ENCODE data around the gene PFKFB1.
A peak's percentile ranks its signal among the peaks of the same experiment; 100 is the strongest.

Gene PFKFB1

DNA sequence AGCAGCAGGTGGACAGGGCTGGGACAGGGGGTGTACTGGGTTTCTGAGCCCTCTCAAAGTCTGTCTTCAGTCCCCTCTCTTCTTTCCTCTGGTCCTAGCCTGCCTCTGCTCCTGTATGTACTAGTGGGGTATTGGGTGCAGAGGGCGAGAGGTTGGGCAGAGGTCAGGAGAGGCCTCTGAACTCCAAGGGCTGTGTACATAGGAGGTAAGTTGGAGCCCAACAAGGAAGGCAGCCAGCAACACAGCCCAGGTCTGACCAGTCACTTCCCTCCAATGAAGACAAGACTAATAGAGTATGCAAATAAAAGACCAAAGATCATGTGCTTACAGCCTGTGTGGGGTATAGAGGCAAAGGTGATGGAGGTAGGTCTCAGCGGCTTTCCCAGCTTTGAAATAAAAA lies at the start of gene PFKFB1:
Gene PFKFB1 (minus strand): TSS at position 90 of the 400 bp plus-strand sequence. CDS start 181 bp downstream, outside the sequence.
- DNase-seq: no peak

DNA sequence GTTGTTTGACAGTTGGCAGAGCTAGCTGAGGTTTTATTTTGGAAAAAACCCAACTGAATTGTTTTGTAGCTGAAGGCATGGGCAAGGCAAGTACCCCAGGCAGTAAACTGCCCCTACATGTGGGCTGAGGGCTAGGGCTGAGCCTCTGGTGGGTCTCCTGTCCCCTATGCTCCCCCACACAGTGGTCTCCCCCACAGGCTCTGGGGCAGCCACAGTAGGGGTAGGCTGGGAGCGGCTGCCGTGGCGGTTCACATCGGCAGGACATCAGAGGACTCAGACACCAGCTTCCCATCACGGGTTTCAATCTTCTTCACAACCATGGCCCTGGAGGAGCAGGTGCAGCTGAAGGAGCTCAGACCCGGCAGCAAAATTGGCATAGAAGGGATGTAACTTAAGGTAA lies 47.5 kb upstream of the PFKFB1 start:
- no peak for DNase-seq

DNA sequence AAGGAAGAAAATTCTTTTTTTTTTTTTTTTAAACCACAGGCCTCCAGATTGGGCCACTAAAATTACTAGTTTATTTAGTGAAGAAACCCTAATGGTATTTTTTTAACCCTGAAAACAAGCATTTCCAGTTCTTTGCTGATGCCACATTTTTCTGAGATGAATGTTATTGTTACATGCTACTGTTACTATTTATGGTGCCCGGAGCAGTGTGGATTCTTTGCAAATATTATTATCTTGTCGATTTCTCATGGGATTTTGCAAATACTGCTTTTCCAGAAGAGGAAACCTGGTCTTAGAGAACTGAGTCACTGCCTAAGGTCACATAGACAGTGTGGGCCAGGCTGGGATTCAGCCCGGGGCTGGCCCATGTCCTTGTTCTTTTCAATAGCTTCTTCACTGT lies 45.5 kb upstream of the PFKFB1 start:
- no peak for DNase-seq

DNA sequence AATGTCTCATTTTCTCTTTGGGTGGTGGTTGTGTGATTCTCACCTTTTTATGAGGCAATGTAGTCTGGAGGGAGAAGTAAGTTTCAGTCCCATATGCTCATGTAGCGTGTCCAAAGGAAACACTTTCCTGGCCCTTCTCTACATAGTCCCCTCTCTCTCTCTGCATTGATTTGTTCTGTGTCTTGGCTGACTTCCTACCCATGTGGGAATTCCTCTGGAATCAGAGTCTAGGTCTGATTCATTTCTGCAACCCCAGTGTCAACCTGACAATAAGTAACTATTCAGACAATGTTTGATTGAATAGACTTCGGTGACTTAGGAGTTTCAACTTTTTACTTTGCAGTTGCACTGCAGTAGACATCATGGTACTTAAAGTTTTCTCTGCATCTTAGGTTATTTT lies 39.4 kb upstream of the PFKFB1 start:
- DNase-seq: no peak

DNA sequence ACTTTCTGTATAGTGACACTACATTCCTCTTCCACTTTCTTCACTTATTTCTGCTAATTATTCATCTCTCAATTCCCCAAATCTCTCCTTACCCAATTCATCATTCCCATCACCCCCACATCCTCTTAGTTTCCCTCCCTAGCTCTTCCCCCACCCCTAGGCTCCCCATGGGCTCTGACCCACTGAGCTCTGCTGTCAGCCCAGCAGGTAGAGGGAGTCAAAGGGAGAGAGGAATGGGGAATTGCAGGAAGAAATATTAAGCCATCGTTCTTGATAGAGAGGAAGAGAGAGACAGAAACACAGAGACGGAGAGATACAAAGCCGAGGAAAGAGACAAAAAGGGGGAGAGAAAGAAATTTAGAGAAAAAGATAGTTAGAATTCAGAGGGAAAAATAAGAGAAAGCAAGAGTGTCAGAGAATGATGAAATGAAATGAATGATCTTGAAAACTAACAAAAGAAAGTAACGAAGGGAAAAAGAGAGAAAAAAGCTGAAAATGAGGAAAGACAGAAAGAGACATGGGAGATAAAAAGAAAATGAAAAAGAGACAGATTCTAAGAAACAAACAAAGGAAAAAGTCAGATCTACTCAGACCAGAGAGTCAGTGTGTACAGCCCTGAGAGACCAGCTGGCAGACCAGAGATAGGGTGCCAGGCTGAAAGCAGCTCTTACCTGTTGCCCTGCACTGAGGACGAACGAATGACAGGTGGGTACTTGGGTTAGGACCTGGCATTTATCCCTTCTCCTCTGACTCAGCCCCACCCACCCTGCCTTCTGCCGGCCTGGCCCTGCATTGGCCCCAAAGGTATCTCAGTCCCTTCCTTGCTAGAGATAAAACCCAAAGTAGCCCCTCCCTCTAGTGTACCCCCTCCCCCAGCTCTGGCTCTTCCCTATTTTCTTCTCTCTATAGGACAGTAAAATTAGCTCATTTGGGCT lies 36.5 kb upstream of the PFKFB1 start, which contains the start of gene ALAS2:
Gene ALAS2 (minus strand): TSS at position 707 of the 935 bp plus-strand sequence. CDS start 4,977 bp downstream, outside the sequence.
- DNase-seq: no peak

DNA sequence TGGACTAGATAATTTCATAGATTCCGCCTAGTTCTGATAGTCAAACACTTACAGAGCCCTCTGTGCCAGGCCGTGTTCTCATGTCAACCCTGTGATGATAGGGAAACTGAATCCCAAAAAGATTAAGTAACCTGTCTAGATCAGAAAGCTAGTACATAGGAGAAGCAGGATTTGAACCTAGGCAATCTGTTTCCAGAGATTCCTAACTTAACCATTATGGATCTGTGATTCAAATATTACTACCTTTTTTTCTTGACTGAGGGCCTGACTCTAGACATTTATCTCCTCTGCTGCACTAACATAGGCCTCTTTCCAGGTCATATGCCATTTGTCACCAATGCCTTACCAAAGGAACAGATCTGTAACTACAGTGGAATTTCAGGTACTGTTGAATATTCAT lies 35.3 kb upstream of the PFKFB1 start:
- no peak for DNase-seq

DNA sequence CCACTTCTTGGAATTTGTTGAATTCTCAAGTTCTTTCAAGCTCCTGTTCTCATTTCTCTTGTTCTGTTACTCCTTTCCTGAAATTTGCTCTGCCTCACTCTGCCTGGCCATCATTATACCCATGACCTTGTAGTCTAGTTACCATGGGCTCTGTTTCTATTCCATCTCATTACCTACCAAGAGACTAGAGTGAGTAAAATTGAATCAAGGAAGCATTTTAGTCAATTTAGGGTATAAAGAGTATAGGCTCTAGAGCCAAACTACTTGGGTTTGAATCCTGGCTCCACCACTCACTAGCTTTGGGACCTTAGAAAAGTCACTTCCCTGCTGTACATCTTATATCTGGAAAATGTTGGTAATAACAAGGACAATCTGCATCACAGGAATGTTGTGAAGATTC lies 34.6 kb upstream of the PFKFB1 start:
- DNase-seq: no peak

DNA sequence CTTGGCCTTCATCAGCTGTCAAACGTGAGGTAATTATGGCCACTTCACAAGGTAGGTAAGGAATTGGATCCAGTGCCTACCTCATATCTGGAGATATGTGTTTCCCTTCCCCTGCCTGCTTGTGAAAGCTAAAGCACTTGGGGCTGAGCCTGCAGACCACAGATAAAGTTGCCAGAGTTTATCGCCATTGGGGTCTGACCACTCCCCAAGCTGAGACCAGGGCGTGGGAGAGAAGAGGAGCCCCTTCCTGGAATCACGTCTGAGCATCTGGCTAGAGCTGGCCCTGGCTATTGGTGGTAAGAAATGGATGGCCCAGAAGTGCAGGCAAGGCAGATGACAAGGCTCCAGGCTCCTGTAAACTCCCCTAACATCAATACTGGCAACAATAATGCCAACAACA lies 34.1 kb upstream of the PFKFB1 start:
- DNase-seq: no peak

DNA sequence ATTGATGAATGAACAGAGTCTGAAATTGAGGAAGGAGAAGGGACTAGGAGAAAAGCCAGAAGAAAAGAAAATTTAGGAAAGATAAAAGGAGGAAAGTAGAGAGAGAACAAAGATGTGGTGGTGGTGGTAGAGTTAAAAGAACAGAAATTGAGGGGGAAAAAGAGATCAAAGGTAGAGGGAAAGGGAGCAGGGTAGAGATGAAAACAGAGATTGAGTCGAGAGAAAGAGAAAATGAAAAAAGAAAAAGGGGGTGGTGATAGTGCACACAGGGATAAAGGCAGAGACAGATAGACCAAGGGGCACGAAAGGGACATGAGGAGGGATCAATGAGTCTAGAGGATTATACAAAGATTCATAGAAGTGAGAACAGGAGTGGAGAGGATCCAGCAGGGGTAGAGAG lies 32.9 kb upstream of the PFKFB1 start:
- no peak for DNase-seq

DNA sequence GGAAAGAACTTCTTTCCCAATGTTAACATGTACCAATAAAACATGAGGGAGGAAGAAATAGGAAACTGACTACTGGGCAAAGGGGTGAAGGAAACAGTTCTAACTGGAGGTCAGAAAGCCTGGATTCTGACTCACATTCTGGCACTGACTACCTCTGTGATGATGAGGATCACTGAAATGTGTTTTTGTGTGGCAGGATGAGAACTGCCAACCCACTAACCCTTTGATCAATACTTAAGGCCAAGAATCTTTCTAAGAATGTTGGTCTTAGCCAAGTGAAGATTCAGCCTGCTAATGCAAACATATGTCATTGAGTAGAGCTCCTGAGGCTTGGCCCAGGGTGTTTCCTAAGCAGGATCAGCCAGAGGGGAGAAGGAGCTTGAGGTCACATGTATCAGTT lies 32.2 kb upstream of the PFKFB1 start:
- DNase-seq: no peak

DNA sequence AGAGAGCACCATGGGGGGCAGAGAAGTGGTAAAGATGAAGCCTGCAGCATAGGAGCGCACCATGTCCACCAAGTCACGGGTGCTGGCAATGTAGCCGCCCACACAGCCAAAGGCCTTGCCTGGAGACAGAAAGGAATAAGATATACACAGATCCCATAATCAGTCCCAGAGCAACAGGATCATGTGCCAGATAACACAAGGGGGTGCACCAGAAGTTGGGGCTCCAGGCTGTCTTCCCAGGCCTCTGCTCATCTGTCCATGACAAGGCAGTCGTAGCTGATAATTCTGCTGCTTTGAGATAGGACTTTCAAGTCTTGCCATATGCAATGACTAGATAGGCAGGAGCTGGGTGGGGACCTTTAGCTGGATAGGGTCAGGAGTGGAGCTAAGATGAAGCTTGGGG lies 20.9 kb upstream of the PFKFB1 start:
- DNase-seq: no peak

DNA sequence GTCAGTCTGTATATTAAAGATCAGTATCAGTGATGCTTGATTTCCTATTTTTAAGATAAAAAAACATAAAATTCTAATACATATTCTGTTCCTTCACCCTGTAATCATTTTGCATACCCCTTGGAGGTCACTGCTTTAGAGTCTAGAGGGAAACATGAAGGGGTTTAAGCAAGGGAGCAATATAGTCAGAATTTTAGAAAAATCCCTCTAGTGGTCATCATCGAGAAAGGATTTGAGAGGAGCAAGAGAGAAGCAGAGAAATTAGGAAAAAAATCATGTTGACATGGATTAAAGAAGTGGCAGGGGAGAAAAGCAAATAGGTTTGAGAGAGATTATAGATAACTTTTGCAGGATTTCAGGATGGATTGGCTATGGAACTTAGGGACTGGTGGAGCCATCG lies 17.3 kb upstream of the PFKFB1 start:
- no peak for DNase-seq

DNA sequence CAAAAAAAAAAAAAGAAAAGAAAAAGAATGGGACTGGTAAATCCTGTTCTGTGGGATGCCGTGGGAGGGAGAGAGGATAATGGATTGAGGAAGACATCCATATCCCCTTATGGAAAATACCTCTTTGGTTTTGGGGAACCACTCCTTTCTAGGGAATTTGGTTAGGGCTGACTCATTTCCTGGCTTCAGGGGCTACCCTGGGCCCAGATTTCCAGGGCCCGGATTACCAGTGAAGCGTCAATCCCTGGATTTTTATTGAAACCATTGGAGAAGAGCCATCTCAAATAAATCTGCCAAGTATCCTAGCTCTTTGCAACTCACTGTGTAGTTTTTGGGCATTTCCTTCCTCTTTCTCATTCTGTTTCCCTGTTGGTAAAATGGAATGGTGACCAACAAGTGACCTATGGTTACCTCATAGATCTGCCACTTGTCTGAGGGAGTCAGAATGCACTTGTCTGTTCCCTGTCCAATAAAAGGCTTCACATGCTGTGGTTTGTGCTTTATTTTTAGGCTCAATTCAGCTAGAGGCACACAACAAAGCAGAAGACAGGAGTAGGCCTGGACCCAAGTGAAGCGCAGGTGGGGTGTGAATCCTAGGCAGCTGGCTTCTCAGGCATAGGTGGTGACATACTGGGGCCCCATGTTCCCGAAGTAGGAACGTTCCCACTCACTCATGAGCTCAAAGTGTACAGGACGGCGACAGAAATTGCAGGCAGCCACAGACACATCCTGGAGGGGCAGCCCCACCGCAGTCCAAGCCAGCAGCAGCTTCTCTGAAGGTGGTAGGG lies 14.8 kb upstream of the PFKFB1 start:
- DNase-seq: peak; percentile 12

DNA sequence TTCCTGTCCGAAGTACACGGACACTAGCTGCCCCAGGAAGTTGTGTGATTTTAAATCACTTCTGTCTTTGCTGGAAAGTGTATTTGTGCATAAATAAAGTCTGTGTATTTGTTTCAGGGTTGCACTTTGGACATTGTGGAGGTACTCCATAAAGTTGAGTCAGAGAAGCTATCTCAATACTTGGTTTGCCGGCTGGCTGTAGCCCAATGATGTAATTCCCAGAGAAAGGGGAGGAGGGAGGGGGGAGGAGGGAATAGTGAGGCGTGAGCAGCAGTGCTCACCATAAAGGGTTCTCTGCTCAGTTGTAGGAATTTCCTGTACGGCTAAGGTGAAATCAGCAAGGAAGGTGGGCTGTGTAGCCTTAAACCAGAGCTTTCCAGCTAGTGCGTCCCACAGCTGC lies 13.7 kb upstream of the PFKFB1 start:
- no peak for DNase-seq

DNA sequence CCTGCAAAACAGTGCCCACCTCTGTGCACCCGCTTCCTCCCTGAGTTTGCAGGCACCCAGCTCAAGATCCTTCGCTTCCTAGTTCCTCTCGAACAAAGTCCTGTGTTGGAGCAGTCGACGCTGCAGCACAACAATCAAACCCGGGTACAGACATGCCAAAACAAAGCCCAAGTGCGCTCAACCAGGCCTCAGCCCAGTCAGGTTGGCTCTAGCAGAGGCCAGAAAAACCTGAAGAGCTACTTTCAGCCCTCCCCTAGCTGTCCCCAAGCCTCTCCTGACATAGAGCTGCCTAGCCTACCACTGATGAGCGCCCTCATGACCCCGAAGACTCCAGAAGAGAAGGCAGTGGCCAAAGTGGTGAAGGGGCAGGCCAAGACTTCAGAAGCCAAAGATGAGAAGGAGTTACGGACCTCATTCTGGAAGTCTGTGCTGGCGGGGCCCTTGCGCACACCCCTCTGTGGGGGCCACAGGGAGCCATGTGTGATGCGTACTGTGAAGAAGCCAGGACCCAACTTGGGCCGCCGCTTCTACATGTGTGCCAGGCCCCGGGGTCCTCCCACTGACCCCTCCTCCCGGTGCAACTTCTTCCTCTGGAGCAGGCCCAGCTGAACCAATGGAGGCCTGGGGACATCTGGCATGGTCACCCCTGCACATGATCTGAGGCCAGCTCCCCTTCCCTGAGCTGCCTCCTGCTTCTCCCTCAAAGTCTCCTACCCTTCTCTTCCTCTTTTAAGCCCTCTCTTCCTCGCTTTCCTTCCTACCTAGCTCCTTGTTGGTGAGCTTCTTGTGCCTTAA lies 13.0 kb upstream of the PFKFB1 start:
- no peak for DNase-seq

DNA sequence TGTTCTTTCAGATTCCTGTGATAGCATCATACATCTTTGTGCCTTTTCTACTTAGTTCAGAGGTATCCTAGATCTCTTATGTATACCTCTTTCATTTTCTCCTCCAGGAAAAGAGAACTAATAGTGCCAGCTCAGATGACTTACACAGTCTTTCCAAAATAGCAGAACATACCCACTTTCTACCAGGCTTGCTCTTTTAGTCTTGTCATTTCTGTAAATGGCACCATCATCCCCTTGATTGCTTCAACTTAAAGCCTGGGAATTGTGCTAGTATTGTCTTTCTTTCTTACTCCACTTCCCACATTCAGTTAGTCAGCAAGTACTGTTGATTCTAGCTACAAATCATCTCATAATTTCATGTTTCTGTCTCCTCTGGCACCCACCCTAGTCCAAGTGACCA lies 11.3 kb upstream of the PFKFB1 start:
- no peak for DNase-seq

DNA sequence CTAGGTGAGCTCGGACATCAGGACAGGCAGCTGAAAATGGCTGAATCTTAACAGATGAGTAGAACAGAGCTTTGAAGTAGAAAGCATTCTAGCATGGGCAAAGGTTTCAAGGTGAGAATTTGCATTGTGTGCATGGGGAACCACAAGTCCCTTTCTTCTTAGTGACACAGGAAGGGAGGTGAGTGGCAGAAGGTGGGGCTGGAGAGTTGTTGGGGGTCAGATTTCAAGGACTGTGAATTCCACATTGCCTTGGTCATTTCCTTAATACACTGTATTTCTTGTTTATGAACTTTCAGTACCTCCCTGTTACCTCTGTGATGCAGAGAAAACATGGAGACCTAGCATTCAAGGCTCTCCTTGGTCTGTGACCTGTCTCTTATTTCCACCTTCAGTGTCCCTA lies 10.2 kb upstream of the PFKFB1 start:
- DNase-seq: no peak

DNA sequence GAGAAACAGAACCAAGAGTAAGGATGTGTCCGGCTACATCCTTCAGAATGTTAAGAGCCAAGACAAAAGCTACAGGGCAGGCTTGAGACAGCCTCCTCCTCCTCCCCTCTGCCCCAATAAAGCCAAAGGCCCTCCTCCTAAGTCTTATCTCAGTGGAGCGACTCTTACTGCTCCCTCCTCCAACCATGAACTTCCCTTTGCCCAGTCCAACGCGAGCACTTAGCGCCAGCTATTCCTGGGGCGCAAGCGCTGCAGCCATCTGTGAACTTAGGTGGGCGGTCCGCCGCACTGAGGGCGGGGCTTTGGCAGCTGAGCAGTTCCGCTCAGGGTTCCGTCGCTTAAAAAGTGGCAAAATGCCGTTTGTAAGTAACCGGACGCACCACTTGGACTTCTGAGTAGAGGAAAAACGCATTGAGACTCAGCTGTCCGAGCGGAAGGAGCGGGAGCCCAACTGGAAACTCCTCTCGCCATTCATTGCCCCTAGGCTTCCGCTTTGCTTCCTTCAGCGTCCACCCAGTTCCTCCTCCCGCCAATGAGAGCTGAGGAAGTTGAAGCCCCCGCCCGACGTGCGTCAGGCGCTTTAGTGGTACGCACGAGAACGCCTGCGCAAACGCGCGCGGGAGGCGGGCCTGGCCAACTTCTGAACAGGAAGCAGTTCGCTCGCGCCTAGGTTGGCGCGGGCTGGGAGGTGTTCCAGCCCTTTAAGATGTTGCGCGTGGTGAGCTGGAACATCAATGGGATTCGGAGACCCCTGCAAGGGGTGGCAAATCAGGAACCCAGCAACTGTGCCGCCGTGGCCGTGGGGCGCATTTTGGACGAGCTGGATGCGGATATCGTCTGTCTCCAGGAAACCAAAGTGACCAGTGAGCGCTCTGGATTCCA lies 6.0 kb upstream of the PFKFB1 start, which contains the start of gene APEX2:
Gene APEX2 (plus strand): TSS at position 647 of the 882 bp plus-strand sequence. CDS start 60 bp downstream, at position 707.
- peak; percentile 91 for DNase-seq

DNA sequence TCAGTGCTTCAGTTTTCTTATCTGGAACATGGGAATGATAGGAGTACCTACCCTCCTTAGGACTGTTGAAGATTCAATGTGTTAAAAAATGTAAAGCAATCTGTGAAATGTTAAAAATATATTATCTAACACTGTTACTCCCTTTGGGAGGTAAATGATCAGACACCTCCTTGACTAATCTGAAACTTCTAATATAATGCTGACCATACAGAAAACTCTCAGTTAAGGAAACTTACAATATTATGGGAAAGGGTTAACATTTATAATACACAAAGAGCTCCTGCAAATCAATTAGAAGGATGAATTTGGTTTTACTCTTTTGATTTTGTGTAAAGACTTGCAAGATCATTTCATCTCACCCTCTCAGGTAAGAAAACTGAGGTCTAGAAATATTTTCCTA lies 1.6 kb upstream of the PFKFB1 start:
- DNase-seq: no peak

DNA sequence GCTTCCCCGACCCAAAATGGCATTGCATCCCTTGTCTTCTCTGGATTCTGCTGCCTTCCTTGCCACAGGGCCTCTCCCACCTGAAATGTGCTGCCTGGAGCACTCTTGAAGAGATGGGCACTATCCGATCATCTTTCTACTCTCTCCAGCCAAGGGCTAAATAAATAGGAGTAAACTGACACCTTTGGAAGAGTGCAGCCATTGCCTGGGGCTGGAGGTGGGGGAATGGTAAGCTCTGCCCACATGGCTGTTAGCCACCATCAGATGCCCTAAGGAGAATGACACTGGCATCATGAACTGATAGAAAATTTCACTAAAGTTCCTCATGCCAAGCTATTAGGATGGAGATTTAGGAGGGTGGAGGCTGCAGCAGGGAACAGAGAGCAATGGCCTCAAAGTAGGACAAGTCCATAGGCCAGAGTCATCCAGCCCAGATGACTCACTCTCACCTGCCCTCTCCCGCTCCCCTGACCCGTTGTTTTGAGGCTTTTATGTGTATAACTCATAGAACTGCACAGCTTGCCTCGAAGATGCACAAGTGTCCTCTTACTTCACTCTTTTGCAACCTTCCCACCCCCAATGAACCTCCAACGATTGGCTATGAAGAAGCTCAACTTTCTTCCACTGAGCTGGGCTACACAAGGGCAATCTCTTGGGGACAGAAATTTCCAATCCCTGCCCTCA lies 822 bp upstream of the PFKFB1 start:
- no peak for DNase-seq

DNA sequence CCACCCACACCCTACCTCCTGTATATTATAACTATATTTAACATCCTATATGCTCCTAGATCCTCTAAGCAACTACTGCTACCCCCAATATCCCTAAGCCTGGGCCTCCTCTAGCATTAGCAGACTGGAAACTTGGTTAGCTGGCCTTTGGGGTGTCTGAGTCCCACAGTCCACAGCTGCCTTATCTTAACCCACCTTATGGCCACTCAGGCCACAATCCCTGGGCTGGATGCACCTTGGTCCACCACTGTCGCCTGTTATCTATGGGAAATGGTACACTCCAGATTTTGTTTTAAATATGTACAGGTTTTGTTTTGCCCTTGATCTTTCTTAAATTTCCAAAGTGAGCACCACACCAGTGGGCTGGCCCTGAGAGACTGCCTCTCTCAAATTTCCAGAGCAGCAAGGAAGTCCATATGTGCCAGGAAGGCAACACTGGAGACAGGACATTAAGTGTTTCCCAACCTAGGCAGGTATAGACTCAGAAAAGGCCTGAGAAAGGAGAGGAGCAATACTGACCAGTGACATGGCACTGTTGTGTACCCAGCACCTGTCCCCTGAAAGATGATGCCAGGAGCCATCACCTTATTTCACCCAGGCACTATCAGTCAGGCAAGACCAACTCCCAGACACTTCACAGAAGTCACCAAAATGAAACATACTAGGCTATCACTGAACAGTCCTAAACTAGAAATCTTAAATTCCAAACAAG lies 921 bp downstream of the PFKFB1 start:
- DNase-seq: no peak

All from stimulated activated CD4-positive, alpha-beta T cell treated with anti-CD3 and anti-CD28 coated beads, Interleukin-15, amount 100 ng/mL, for 24 hours (primary cell).